Measurements from ENCODE around the gene RNF208.

The RNF208 gene

DNA sequence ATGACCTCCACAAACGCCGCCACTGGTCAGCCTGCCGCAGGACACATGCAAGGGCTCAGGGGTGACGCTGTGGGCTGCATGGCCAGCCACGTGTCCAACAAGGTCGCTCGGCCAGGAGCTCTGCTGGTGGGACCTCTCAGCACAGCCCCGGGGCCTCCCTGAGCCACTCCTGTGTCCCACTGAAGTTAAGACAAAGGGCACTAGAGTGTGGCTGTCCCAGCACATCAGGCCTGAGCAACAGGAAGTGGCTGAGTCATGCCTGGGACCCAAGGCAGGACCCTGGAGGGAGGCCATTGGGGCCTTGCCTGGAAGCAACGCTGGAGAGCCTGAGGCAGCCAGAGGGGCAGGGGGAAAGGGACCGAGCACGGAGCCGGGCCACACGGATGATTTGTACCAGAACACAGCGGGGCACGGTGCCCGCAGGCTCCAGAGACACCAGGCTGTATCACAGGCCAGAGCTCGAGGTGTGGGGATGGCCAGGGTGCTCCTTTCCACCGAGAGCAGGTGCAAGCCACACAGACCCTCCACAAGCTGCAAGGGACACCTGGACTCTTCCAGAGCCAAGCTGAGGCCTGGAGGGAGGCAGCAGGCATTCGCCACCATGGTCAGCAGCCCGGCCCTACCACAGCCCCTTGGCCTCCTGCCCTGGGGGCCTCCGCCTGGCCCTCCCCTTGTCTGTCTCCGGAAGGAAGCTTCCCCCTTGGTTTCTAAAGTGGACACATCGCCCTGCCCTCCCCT, 43.7 kb downstream of the RNF208 start:
- DNase-seq, result no peak

DNA sequence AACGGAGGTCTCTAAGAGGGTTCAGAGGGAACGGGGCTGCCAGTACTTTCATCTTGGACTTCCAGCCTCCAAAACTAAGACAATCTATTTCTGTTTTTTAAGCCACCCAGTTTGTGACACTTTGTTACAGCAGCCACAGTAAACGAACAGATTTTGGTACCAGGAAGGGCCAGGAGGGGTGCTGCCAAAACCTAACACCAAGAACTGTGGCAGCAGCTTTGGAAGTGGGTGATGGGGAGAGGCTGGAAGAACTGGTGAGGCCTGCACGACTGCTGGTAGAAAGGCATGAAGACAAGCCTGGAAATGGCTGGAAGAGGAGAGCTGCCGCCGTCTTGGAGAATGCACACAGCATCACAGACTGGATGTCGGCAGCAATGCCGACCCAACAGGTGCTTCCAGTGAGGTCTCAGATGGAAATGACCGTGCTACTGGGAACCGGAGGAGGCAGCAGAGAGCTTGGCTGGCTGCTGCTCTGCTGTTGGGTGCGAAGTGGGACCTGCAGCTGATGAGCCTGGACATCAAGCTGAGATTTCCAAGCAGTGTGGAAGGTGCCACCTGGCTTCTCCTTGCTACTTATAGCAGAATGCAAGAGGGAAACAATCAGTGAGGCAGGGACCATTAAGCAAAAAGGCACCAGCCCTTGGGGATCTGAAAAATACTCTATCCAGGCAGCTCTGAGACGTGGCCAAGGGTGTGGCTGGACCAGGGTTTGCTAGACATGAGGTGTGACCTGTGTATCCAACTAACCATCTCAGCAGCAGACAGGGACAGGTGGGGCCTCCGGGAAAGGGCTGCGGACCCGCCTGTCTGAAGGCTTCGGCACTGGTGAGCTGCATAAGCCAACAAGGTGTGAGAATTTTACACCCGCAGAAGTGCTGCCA, 45.5 kb downstream of the RNF208 start:
- no peak for DNase-seq

DNA sequence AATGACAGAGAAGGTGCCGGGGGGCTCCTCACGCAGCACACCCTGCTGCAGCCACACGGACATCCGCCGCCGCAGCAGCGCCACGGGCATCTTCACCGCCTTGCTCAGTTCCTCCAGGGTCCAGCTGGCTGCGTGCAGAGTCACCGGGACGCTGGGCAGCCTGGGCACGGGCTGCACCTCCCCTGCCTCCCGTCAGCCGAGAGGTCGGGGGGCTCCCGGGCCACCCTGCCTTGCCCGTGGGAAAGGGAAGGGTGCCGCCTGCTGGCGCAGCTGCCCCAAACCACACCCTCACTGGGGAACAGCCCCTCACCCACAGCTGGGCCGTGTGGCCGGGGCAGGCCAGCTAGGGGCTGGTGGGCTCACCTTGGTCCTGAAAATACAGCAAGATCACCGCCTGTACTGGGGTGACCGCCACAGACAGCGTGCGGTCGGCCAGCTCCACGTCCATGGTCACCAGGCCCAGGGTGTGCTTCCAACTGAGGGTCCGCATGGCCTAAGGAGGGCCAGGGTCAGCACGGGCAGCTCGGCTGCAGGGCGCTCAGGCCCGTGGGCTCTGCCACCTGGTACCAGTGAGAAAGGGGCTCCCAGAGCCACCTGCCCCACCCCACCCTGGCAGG, 46.6 kb downstream of the RNF208 start:
- no peak for DNase-seq

GRCh38 chr9:137174722-137175293, 47.2 kb downstream of the RNF208 start:
- no peak for DNase-seq

DNA sequence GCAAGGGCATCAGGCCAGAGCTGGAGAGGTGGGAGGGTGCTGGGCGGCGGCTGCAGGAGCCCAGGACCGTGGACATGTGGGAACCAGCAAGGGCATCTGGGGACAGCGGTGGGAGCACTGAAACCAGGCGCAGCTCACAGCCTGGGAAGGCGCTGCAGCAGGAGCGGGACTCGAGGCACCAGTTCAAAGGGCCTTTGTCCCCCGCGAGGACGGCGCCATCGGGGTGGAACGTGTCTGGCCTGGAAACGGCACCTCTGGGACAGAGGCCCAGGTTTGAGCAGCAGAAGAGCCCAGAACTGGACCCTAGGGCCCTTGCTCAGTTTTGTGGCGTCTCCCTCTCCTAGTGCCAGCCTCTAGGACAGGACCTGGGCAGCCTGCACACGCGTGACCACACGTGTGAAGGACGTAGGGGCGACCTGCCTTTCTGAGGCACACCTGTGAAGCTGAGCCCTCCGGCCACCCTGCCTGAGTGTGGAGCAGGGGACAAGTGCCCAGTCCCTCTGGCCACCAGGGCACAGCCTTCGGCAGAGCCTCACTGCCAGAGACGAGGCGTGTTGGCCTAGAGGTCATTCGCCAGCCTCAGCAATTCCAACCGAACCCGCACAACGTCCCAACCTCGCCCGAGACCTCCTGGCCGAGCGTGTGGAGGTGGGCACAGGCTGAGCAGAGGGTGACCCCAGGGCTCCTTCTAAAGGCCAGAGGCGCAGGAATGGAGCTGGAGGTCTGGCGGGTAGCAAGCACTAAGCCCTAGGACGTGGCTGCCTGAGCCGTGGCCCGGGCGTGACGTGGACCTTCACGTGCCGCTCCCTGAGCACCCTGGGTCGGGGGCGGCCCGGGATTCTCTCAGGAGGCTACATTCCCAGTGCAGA, 48.0 kb downstream of the RNF208 start:
- DNase-seq, result no peak

- DNase-seq, result no peak
Observed at GRCh38 chr9:137172901-137173795, 48.9 kb downstream of the RNF208 start.

GRCh38 chr9:137171149-137171900, 50.7 kb downstream of the RNF208 start:
- DNase-seq, result no peak

GRCh38 chr9:137170486-137171148, 51.4 kb downstream of the RNF208 start:
- no peak for DNase-seq

Measured in right kidney (tissue), 1 donor.